ENCODE data around the gene AIFM3. TPM values are rescaled to one million over a fixed set of nuclear protein-coding genes. Genes with fewer than 3 reads are reported as not detected.
A peak's percentile ranks its signal among the peaks of the same experiment; 100 is the strongest.

AIFM3 gene
- total and polyA plus RNA-seq, 2 donors (not counting 1 experiment from before 2014, with no cell fraction given): 3.0 to 6.0 TPM

- peak within 1 kb of the TSS; percentile 91 for H3K27ac Mint-ChIP-seq
- H3K4me3 ChIP-seq (ENCODE audit: control extremely low read depth in 1 of 5, extremely low read depth in 1 of 5, insufficient read depth in 1 of 5, low read depth in 2 of 5, low read length in 4 of 5): peak within 1 kb of the TSS in 4 of 5 experiments; percentile 45 to 57 (median 52)
- no peaks in the 10 kb centered on the region for H3K9me3 Mint-ChIP-seq (ENCODE audit: insufficient read depth)
- H3K9ac ChIP-seq (ENCODE audit: low read length): peak within 1 kb of the TSS; percentile 62
- ChIA-PET POLR2A (interaction anchor here (2.0 kb wide), 1 partner anchor 12 kb away, joined by 6 read pairs; no protein-coding TSS in a partner anchor), CTCF (no interaction called here)
- ATAC-seq (ENCODE audit: low read depth): no peak
- H3K79me2 ChIP-seq (ENCODE audit: control insufficient read depth, insufficient read depth, low read length): no peaks in the 10 kb centered on the region
- no peaks in the 10 kb centered on the region for H3K36me3 ChIP-seq (replicated peaks in 1 of 2; ENCODE audit: control extremely low read depth in 1 of 2, control insufficient read depth in 1 of 2, extremely low read depth in 1 of 2, insufficient read depth in 2 of 2, low read length in 1 of 2)
- no peak for TF ChIP-seq EZH2 (IDR thresholded peaks at IDR 0.05; ENCODE audit: borderline replicate concordance, insufficient read depth, low read depth, low read length, poor library complexity, severe bottlenecking)
- TF ChIP-seq, protein P1, sequence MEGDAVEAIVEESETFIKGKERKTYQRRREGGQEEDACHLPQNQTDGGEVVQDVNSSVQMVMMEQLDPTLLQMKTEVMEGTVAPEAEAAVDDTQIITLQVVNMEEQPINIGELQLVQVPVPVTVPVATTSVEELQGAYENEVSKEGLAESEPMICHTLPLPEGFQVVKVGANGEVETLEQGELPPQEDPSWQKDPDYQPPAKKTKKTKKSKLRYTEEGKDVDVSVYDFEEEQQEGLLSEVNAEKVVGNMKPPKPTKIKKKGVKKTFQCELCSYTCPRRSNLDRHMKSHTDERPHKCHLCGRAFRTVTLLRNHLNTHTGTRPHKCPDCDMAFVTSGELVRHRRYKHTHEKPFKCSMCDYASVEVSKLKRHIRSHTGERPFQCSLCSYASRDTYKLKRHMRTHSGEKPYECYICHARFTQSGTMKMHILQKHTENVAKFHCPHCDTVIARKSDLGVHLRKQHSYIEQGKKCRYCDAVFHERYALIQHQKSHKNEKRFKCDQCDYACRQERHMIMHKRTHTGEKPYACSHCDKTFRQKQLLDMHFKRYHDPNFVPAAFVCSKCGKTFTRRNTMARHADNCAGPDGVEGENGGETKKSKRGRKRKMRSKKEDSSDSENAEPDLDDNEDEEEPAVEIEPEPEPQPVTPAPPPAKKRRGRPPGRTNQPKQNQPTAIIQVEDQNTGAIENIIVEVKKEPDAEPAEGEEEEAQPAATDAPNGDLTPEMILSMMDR (IDR thresholded peaks at IDR 0.05): no peak
- intact Hi-C loops (cut with micrococcal nuclease): loop anchor here (1.0 to 5.0 kb wide), 4 partner anchors 13 to 313 kb away; partner anchors contain the start of genes LRRC74B, LZTR1 and THAP7
- H3K4me2 ChIP-seq (replicated peaks; ENCODE audit: low read depth, low read length, poor library complexity, severe bottlenecking): peak within 1 kb of the TSS; percentile 79
- peaks cover 14 to 24% of the 10 kb centered on the region in 2 donors for H3K4me1 ChIP-seq (ENCODE audit: control insufficient read depth in 2 of 2, insufficient read depth in 2 of 2, low read length in 2 of 2)
- H3K27me3 Mint-ChIP-seq: no peaks in the 10 kb centered on the region
- no peak for DNase-seq
- H3K27ac ChIP-seq (ENCODE audit: low read length in 2 of 2): peak within 1 kb of the TSS; percentile 73 to 74
- H3K27me3 ChIP-seq (replicated peaks in 1 of 4; ENCODE audit: control extremely low read depth in 1 of 4, control insufficient read depth in 3 of 4, insufficient read depth in 4 of 4, low read length in 3 of 4): no peaks in the 10 kb centered on the region
- no peaks in the 10 kb centered on the region for H4K20me1 ChIP-seq (ENCODE audit: control insufficient read depth, insufficient read depth, low read length, poor library complexity, severe bottlenecking)
- peak within 1 kb of the TSS; percentile 71 for H2AFZ ChIP-seq (ENCODE audit: insufficient read depth, low read depth, low read length, poor library complexity, severe bottlenecking)
- H3K9me3 ChIP-seq (ENCODE audit: control extremely low read depth in 1 of 3, control insufficient read depth in 2 of 3, insufficient read depth in 1 of 3, low read length in 2 of 3): no peaks in the 10 kb centered on the region
- WGBS (ENCODE audit: insufficient coverage): 41% methylated on average over 7 of the region's 12 CpGs
- peak within 1 kb of the TSS; percentile 94 for H3K4me3 Mint-ChIP-seq
- peaks cover 24% of the 10 kb centered on the region for H3K4me1 Mint-ChIP-seq
These were observed 47.8 kb downstream of the AIFM3 start, which contains the start of gene P2RX6 for GRCh38 chr22:21014726-21015465. Gene P2RX6, plus strand, starts transcription at chr22:21015165. Its CDS starts 10 bp downstream, at chr22:21015175.

GRCh38 chr22:21015466-21016006, 48.5 kb downstream of the AIFM3 start:
- H3K4me1 ChIP-seq (ENCODE audit: control insufficient read depth in 2 of 2, insufficient read depth in 2 of 2, low read length in 2 of 2): peaks cover 14 to 24% of the 10 kb centered on the region in 2 donors
- ATAC-seq (ENCODE audit: low read depth) (no peak), DNase-seq (no peak)
- Mint-ChIP-seq H3K4me1 (peaks cover 24% of the 10 kb centered on the region), H3K4me3 (peak overlapping the region; percentile 94), H3K9me3 (ENCODE audit: insufficient read depth) (no peaks in the 10 kb centered on the region), H3K27me3 (no peaks in the 10 kb centered on the region), H3K27ac (no peak overlapping the region)
- no peak overlapping the region for H3K27ac ChIP-seq (ENCODE audit: low read length in 2 of 2)
- ChIA-PET POLR2A (no interaction called here), CTCF (no interaction called here)
- H3K9ac ChIP-seq (ENCODE audit: low read length): no peak overlapping the region
- no peaks in the 10 kb centered on the region for H4K20me1 ChIP-seq (ENCODE audit: control insufficient read depth, insufficient read depth, low read length, poor library complexity, severe bottlenecking)
- no peaks in the 10 kb centered on the region for H3K36me3 ChIP-seq (replicated peaks in 1 of 2; ENCODE audit: control extremely low read depth in 1 of 2, control insufficient read depth in 1 of 2, extremely low read depth in 1 of 2, insufficient read depth in 2 of 2, low read length in 1 of 2)
- peaks cover 0 to 2% (median 0%) of the 10 kb centered on the region in 4 experiments for H3K27me3 ChIP-seq (replicated peaks in 1 of 4; ENCODE audit: control extremely low read depth in 1 of 4, control insufficient read depth in 3 of 4, insufficient read depth in 4 of 4, low read length in 3 of 4)
- H3K4me2 ChIP-seq (replicated peaks; ENCODE audit: low read depth, low read length, poor library complexity, severe bottlenecking): no peak overlapping the region
- H3K4me3 ChIP-seq (ENCODE audit: control extremely low read depth in 1 of 5, extremely low read depth in 1 of 5, insufficient read depth in 1 of 5, low read depth in 2 of 5, low read length in 4 of 5): no peak overlapping the region
- WGBS (ENCODE audit: insufficient coverage): 83% methylated on average over 7 of the region's 10 CpGs
- intact Hi-C loops (cut with micrococcal nuclease): no loop called here
- H2AFZ ChIP-seq (ENCODE audit: insufficient read depth, low read depth, low read length, poor library complexity, severe bottlenecking): no peak overlapping the region
- TF ChIP-seq, protein P1 (IDR thresholded peaks at IDR 0.05): no peak
- TF ChIP-seq EZH2 (IDR thresholded peaks at IDR 0.05; ENCODE audit: borderline replicate concordance, insufficient read depth, low read depth, low read length, poor library complexity, severe bottlenecking): no peak
- H3K79me2 ChIP-seq (ENCODE audit: control insufficient read depth, insufficient read depth, low read length): no peaks in the 10 kb centered on the region
- H3K9me3 ChIP-seq (ENCODE audit: control extremely low read depth in 1 of 3, control insufficient read depth in 2 of 3, insufficient read depth in 1 of 3, low read length in 2 of 3): no peaks in the 10 kb centered on the region
